CD1c-positive myeloid dendritic cell (primary cell): Measurements from ENCODE around the gene LRRN2.
"Not testable (repeated sequence)": the region's sequence is repeated elsewhere in the genome, so short reads cannot be mapped to it uniquely, and the experiment has no call there.

Experiments
- DNase-seq: peaks from one replicate; pipeline ENCODE4 v3.0.0-alpha.2; 2016; ENCODE audit errors: extremely low spot score

The LRRN2 gene

DNA sequence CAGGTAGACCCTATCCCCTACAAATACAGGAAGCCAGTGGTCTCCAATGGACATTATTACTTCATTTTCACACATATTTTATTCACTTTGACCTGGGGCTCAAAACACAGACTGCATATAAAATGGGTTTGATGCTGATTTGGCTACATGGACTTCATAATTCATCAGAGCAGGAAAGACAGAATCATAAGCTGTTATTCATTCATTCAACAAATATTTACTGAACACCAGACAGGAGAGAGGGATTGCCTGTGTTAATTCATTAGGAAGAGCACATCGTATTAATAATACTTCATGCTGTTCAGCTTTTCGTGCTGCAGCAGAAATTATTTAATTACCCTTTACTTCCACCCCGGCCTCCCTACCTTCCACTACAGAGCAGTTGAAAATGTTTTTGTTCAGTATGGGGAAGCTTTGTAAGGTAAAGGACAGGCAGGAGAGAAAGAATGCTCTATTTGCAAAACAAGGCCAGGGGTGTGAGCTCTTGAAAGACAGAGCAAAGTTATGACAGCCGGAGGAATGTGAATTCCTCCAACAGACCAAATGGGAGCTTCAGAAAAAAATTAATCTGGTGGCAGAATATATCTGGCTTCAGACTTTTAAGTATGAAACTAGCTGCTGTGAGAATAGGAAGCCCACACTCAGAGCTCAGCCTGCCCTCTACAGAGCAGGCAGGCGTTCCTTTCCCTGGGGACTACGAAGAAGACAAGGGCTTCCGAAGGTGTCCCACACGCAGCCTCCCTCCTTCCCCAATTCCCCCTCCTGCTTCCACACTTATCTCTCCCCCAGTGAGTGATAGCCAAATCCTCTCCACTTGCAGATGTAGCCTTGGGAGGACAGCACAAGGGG is 111.3 kb downstream of the LRRN2 start:
- no peak for DNase-seq

DNA sequence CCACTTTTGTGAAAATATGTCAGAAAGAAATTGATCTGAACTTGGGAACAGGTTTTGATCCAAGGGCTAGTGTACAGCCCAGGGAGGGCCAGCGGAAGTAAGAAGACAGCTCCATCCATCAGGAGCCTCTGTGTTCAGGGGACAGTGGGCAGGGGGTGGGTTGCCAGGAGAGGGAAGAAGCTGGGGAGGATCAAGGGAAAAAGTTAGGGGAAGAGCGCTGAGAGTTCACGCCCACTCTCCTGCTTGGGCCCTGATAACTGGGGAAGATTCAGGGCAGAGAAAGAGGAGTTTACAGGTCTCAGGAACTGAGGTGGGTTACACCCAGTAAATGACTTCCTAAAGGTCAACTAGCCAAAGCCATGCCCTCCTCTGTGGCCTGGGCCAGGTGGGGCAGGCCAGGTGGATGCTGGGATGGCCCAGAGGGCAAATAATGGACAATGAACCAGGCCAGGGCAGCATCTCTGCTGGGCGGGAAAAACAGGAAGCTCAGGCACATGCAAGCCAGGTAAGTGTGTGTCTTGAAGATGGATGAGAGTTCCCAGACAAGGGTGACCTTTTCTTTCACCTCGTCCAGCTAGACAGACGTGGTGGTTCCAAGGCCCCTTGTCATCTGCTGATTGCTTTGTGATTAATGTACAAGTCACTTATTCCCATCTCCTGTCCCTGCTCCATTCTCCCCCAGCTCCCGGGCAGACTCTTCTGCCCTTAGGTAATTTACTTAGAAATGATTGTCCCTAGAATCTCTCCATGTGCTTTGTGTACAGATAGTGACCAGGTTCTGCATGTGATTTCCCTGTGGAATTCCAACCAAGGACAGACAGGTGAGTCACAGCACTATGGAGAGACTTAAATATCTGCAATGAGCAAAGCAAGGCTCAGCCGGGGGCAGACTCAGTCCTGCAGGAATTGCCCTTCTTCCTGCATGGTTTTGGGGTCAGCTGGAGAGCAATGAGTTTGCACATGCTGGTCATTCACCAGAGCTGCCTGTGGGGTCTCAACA is 112.3 kb downstream of the LRRN2 start:
- no peak for DNase-seq

DNA sequence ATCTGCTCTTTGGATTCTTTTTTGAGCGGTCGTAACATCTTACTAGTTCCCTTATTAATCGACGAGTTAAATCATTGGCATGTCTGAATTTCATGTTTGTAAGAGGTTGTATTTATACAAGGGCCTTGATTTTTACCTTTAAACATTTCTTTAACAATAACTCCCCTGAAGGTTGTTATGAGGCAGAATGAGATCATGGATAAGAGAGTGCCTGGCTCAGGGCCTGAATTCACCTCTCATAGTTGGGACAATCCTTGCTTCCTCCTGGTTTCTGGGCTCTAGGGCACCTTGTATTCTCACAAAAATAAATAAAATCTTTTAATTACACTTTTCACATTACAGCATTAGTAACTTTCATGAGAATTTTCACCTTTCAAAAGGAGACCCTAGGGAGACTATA is 113.9 kb downstream of the LRRN2 start:
- no peak for DNase-seq

DNA sequence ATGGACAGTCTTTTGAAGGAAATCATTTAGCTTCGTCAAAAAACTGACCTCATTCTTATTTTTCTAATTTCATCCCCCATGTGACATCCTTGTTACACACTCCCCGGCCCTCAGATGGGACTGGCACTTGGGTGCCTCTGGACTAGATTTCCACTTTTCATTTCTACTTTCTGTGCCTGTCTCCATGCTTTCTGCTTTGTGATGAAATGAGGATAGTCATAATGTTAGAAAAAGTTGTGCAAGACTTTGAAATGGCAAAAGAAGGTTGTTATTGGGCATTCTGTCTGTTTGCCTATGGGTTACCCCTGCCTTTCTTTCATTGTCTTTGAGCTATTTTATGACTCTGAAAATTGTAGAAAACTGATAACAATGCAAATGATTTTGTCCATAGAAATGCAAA is 114.4 kb downstream of the LRRN2 start:
- DNase-seq, result no peak

- not testable (repeated sequence) for DNase-seq
Measured at GRCh38 chr1:204570021-204570420, 115.5 kb downstream of the LRRN2 start.

GRCh38 chr1:204569478-204569877 is 116.1 kb downstream of the LRRN2 start:
- DNase-seq, result no peak

DNA sequence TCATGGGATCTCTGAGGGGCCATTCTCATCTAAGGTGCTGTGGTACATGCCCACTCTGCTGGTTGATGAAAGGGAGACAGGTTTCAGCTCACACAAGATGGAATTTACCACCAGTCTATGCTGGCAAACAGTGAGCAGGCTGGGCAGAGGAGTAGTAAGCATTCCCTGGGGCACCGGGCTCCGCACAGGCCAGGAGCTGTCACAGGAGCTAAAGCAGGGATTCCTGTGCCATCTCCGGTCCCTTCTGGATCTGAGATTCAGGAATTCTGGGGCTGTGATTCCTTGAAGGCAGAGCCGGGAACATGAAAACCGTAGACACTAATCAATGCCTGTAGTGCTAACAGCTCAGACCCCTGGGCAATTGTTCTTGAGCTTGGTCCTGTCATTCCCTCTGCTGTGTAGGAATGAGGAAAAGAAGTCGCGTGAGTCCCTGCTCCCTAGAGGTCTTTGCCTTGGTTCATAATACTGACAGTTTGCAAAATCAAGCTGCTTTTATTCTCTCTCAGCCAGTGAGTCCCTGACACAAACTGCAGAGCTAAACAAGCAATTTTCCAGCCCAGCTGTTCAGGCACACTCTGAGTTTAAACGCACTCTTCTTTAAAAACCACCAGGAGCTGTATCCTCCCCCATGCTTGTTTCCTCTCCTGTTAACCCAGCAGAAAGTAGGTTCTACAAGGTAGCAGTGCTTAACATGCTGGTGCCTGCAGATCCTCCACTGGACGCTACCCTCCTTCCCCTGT is 116.8 kb downstream of the LRRN2 start:
- no peak for DNase-seq
